GM12878 (cell line): ENCODE data around the gene SYNDIG1. TPM values are rescaled to one million over a fixed set of nuclear protein-coding genes. Genes with fewer than 3 reads are reported as not detected.

Experiments
- ATAC-seq: fragments of 200-7000 bp; cut with Tn5 transposase; 3 replicates; pipeline ENCODE4 v1.9.1; 2020; ENCODE audit warnings: mild to moderate bottlenecking, moderate library complexity
- BruUV-seq: library from RNA; stranded (reverse); fragments of 400-500 nt; replicated peaks from 2 replicates; lab custom pipeline; 2021; lab: Mats Ljungman, UMichigan
- CTCF ChIA-PET: fragments of 300-600 bp; sonication (Branson Sonifier 250); formaldehyde crosslinking; extraction: SDS; loops from one replicate; lab custom pipeline; 2021; ENCODE audit warnings: inconsistent platforms; lab: Yijun Ruan, JAX
- POLR2A ChIA-PET: fragments of 350-600 bp; formaldehyde crosslinking; extraction: SDS; loops from one replicate; lab custom pipeline; 2021; ENCODE audit warnings: inconsistent platforms; lab: Charles Lee
- RAD21 ChIA-PET: fragments of 300-600 bp; sonication (Branson Sonifier 250); formaldehyde crosslinking; loops from one replicate; lab custom pipeline; 2023; ENCODE audit warnings: antibody characterized with exemption; ENCODE audit not compliant: unreplicated experiment; lab: Charles Lee
- SMC1A ChIA-PET: fragments of 300-600 bp; sonication (Branson Sonifier 250); formaldehyde crosslinking; loops from one replicate; lab custom pipeline; 2023; ENCODE audit not compliant: unreplicated experiment, uncharacterized antibody; lab: Charles Lee
- DNase-seq: peaks from one replicate; pipeline ENCODE4 v3.0.0-alpha.2; 2011; ENCODE audit warnings: low read depth, low spot score
- FAIRE-seq: peaks from 3 replicates; lab custom pipeline; 2011; peaks lifted over from hg19 to GRCh38; lab: Jason Lieb, UNC
- H2AFZ ChIP-seq: 2 replicates; pipeline ENCODE4 v1.6.0; 2011; ENCODE audit warnings: low read depth, low read length, control low read depth; ENCODE audit not compliant: control insufficient read depth
- H3K27ac ChIP-seq: 2 replicates; pipeline ENCODE4 v1.5.1; 2011; ENCODE audit warnings: control low read depth; ENCODE audit not compliant: control insufficient read depth, insufficient read depth
- H3K27me3 ChIP-seq, 2 experiments: replicated peaks in 1 of 2; 2 replicates each; pipeline versions ENCODE4 v1.6.0 to v1.6.1; 2011; ENCODE audit warnings: low read length in 1 of 2; ENCODE audit not compliant: control insufficient read depth in 2 of 2, insufficient read depth in 2 of 2
- H3K36me3 ChIP-seq, 2 experiments: 2 replicates each; pipeline ENCODE4 v1.5.1; 2011; ENCODE audit warnings: low read length in 1 of 2; ENCODE audit not compliant: control insufficient read depth in 2 of 2, insufficient read depth in 2 of 2
- H3K4me1 ChIP-seq: 2 replicates; pipeline ENCODE4 v1.6.1; 2011; ENCODE audit warnings: mild to moderate bottlenecking, low read length, moderate library complexity, mixed read lengths; ENCODE audit not compliant: control insufficient read depth, insufficient read depth
- H3K4me2 ChIP-seq: 2 replicates; pipeline ENCODE4 v1.6.0; 2011; ENCODE audit warnings: control low read depth; ENCODE audit not compliant: control insufficient read depth, insufficient read depth
- H3K4me3 ChIP-seq: fragments of 200-600 bp; sonication (generic); 2 replicates; pipeline ENCODE4 v1.5.1; 2016
- H3K79me2 ChIP-seq: 2 replicates; pipeline ENCODE4 v1.6.0; 2011; ENCODE audit warnings: low read length; ENCODE audit not compliant: control insufficient read depth, insufficient read depth
- H3K9ac ChIP-seq: 2 replicates; pipeline ENCODE4 v1.8.0; 2011; ENCODE audit warnings: low read length, control low read depth, mixed read lengths; ENCODE audit not compliant: control insufficient read depth, insufficient read depth
- H3K9me3 ChIP-seq: replicated peaks from 3 replicates; pipeline ENCODE4 v1.5.1; 2011; ENCODE audit warnings: mild to moderate bottlenecking, low read length; ENCODE audit not compliant: control insufficient read depth, insufficient read depth
- H4K20me1 ChIP-seq: 2 replicates; pipeline ENCODE4 v1.6.0; 2011; ENCODE audit not compliant: control insufficient read depth, insufficient read depth
- HDAC6 ChIP-seq: fragments of 200-600 bp; sonication (generic); IDR thresholded peaks from one replicate; pipeline ENCODE4 v1.8.0; 2017; ENCODE audit warnings: antibody characterized with exemption; ENCODE audit not compliant: unreplicated experiment
- IKZF1 ChIP-seq: fragments of 450-650 bp; conservative IDR thresholded peaks from 2 replicates; pipeline ENCODE4 v1.6.1; 2017; ENCODE audit warnings: antibody characterized with exemption, mild to moderate bottlenecking
- IRF4 ChIP-seq: IDR thresholded peaks from 2 replicates; pipeline ENCODE4 v1.6.1; 2011; ENCODE audit warnings: low read depth, low read length
- MTA2 ChIP-seq: fragments of 450-650 bp; IDR thresholded peaks from 2 replicates; pipeline ENCODE4 v1.6.1; 2016; ENCODE audit warnings: low read depth, mild to moderate bottlenecking, moderate library complexity
- POLR2AphosphoS2 ChIP-seq: IDR thresholded peaks from 2 replicates; pipeline ENCODE4 v1.6.1; 2011; ENCODE audit warnings: low read depth, mild to moderate bottlenecking, low read length, improper control_type of control experiment, moderate library complexity
- SMAD1 ChIP-seq: fragments of 450-650 bp; IDR thresholded peaks from 2 replicates; pipeline ENCODE4 v1.6.1; 2018; ENCODE audit warnings: mild to moderate bottlenecking, low read depth; ENCODE audit not compliant: partially characterized antibody
- SP1 ChIP-seq: IDR thresholded peaks from one replicate; pipeline ENCODE4 v1.6.1; 2011; ENCODE audit warnings: low read depth, low read length
- TCF7 ChIP-seq: IDR thresholded peaks from 2 replicates; pipeline ENCODE4 v1.6.1; 2014; ENCODE audit warnings: antibody characterized with exemption, borderline replicate concordance
- WGBS: methylation state at CpG from one replicate; pipeline ENCODE4 v1.1.6; 2016; ENCODE audit warnings: low lambda C conversion rate; ENCODE audit not compliant: insufficient replicate concordance, insufficient coverage; ENCODE audit errors: missing lambda C conversion rate; 5-methylcytosine and 5-hydroxymethylcytosine counted together
- in situ Hi-C: fragments of 300-500 bp; cut with MboI; formaldehyde crosslinking; loops from 9 replicates; pipeline ENCODE4 v1.14.3; 2018; ENCODE audit warnings: mixed read lengths
- intact Hi-C: fragments of 100-400 bp; cut with micrococcal nuclease; formaldehyde crosslinking; loops from one replicate; pipeline ENCODE4 v1.14.2; 2022; ENCODE audit not compliant: unreplicated experiment
- polyA plus RNA-seq, 11 experiments: library from polyadenylated mRNA; depleted of rRNA in 4 of 11; unstranded in 6 of 11; stranded (reverse) in 5 of 11; fragments of >200 nt; fragmentation: Nextera tagmentation in 4 of 11; fragmentation: Illumina TruSeq in 1 of 11; extraction: Ambion mirVana in 4 of 11; extraction: Trizol in 1 of 11; gene quantifications; 1 replicate in 1 of 11; 2 replicates in 10 of 11; pipeline versions ENCODE4 v1.2.1 to v1.2.3, GENCODE V29; 2011 to 2016; ENCODE audit warnings: inconsistent platforms in 2 of 11, missing spikeins in 2 of 11, low read depth in 1 of 11
- total RNA-seq, 4 experiments: library from RNA; depleted of rRNA in 3 of 4; stranded (reverse); fragments of >200 nt in 3 of 4; fragmentation: Illumina TruSeq in 1 of 4; extraction: Trizol in 1 of 4; gene quantifications; 2 replicates each; pipeline versions ENCODE4 v1.2.1 to v1.2.3, GENCODE V29; 2013 to 2021
- TF ChIP-seq, protein P1 (sequence below): fragments of 150-350 bp; IDR thresholded peaks from 2 replicates; pipeline ENCODE4 v1.6.1; 2014; ENCODE audit warnings: mild to moderate bottlenecking, low read depth, low read length

The SYNDIG1 gene
- total and polyA plus RNA-seq, 10 of the 15 experiments (the other 5 are each of a cell fraction or from before 2014, with no cell fraction given) = not detected

- H3K27ac ChIP-seq = no peak overlapping the region
- no peaks in the 10 kb centered on the region for H3K36me3 ChIP-seq
- FAIRE-seq (no peak), DNase-seq (no peak), ATAC-seq (no peak)
- TF ChIP-seq SP1 (no peak), HDAC6 (no peak), SMAD1 (no peak), TCF7 (no peak), IRF4 (no peak), POLR2AphosphoS2 (no peak), IKZF1 (no peak), MTA2 (no peak)
- TF ChIP-seq, protein P1, sequence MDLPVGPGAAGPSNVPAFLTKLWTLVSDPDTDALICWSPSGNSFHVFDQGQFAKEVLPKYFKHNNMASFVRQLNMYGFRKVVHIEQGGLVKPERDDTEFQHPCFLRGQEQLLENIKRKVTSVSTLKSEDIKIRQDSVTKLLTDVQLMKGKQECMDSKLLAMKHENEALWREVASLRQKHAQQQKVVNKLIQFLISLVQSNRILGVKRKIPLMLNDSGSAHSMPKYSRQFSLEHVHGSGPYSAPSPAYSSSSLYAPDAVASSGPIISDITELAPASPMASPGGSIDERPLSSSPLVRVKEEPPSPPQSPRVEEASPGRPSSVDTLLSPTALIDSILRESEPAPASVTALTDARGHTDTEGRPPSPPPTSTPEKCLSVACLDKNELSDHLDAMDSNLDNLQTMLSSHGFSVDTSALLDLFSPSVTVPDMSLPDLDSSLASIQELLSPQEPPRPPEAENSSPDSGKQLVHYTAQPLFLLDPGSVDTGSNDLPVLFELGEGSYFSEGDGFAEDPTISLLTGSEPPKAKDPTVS = no peak
- H3K9ac ChIP-seq = no peak overlapping the region
- in situ Hi-C loops = no loop called here
- POLR2A ChIA-PET = no interaction called here
- H3K4me1 ChIP-seq = no peaks in the 10 kb centered on the region
- BruUV-seq = no TSS peak
- H4K20me1 ChIP-seq = no peaks in the 10 kb centered on the region
- no peaks in the 10 kb centered on the region for H3K27me3 ChIP-seq
- H2AFZ ChIP-seq = no peak overlapping the region
- H3K4me3 ChIP-seq = no peak overlapping the region
- intact Hi-C loops = no loop called here
- no peak overlapping the region for H3K4me2 ChIP-seq
- no peaks in the 10 kb centered on the region for H3K79me2 ChIP-seq
- RAD21 ChIA-PET = no interaction called here
- H3K9me3 ChIP-seq = no peaks in the 10 kb centered on the region
- 79% methylated on average over 6 of the region's 6 CpGs for WGBS
- SMC1A ChIA-PET = interaction anchor here (0.8 kb wide), 1 partner anchor 12 kb away, joined by 3 read pairs; no protein-coding TSS in a partner anchor
- CTCF ChIA-PET = no interaction called here
These were observed 50.0 kb downstream of the SYNDIG1 start for GRCh38 chr20:24519476-24519875.
